ENCODE measurements around the gene CRYBA1.

DNA sequence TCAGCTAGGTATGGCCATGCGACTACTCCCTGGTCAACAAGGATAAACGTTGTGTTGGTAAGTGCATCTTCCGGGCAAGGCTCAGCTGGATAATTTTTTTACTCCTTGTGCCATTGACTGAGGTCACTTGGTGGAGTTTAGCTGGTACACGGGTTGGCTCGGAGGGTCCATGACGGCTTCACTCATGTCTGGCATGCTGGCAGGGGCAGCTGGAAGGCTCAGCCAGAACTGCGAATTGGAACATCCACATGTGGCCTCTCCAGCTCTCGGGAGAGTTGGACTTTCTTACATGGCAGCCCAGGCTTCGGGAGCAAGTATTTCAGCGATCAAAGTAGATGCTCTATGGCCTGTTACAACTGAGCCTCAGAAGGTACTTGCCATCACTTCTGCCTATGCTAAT lies 31.5 kb upstream of the CRYBA1 start:
- TF ChIP-seq EZH2 (IDR thresholded peaks at IDR 0.05; ENCODE audit: borderline replicate concordance, low read depth, low read length, poor library complexity, severe bottlenecking), result no peak
- TF ChIP-seq, protein P1, sequence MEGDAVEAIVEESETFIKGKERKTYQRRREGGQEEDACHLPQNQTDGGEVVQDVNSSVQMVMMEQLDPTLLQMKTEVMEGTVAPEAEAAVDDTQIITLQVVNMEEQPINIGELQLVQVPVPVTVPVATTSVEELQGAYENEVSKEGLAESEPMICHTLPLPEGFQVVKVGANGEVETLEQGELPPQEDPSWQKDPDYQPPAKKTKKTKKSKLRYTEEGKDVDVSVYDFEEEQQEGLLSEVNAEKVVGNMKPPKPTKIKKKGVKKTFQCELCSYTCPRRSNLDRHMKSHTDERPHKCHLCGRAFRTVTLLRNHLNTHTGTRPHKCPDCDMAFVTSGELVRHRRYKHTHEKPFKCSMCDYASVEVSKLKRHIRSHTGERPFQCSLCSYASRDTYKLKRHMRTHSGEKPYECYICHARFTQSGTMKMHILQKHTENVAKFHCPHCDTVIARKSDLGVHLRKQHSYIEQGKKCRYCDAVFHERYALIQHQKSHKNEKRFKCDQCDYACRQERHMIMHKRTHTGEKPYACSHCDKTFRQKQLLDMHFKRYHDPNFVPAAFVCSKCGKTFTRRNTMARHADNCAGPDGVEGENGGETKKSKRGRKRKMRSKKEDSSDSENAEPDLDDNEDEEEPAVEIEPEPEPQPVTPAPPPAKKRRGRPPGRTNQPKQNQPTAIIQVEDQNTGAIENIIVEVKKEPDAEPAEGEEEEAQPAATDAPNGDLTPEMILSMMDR (conservative IDR thresholded peaks at IDR 0.05; ENCODE audit: low read depth, low read length), result no peak

All from A673 (cell line).